Lung (tissue), 12 donors: ENCODE data around the gene TEX101. TPM values are rescaled to one million over a fixed set of nuclear protein-coding genes. Genes with fewer than 3 reads are reported as not detected.

ENCODE experiments used
- ATAC-seq: fragments of 200-7000 bp; cut with Tn5 transposase; one replicate; pipeline ENCODE4 v1.9.1; 2020; ENCODE audit warnings: moderate number of reproducible peaks; ENCODE audit not compliant: insufficient read depth, low FRiP score
- DNase-seq, 3 donors: peaks; one replicate each; pipeline ENCODE4 v3.0.0-alpha.2; 2013 to 2017
- H3K27ac ChIP-seq, 2 donors: one replicate each; pipeline ENCODE4 v1.5.1; 2013; ENCODE audit warnings: mild to moderate bottlenecking in 2 of 2, moderate library complexity in 2 of 2, control low read depth in 1 of 2, inconsistent platforms in 1 of 2, low read depth in 1 of 2, low read length in 1 of 2
- H3K27me3 ChIP-seq, 3 donors: one replicate each; pipeline ENCODE4 v1.5.1; 2013; ENCODE audit warnings: low read length in 2 of 3; ENCODE audit not compliant: control insufficient read depth in 3 of 3, insufficient read depth in 3 of 3
- H3K36me3 ChIP-seq, 4 donors: one replicate each; pipeline ENCODE4 v1.5.1; 2013; ENCODE audit warnings: low read length in 4 of 4, mild to moderate bottlenecking in 1 of 4, moderate library complexity in 1 of 4; ENCODE audit not compliant: control insufficient read depth in 4 of 4, insufficient read depth in 4 of 4
- H3K4me1 ChIP-seq, 5 donors: one replicate each; pipeline ENCODE4 v1.5.1; 2013; ENCODE audit warnings: low read length in 5 of 5, mild to moderate bottlenecking in 2 of 5, moderate library complexity in 1 of 5; ENCODE audit not compliant: control insufficient read depth in 5 of 5, insufficient read depth in 5 of 5
- H3K4me3 ChIP-seq: one replicate; pipeline ENCODE4 v1.5.1; 2013; ENCODE audit warnings: mild to moderate bottlenecking, control low read depth, moderate library complexity
- H3K9ac ChIP-seq, 2 donors: one replicate each; pipeline ENCODE4 v1.5.1; 2013; ENCODE audit warnings: low read length in 2 of 2, control low read depth in 1 of 2; ENCODE audit not compliant: insufficient read depth in 1 of 2
- H3K9me3 ChIP-seq, 4 donors: one replicate each; pipeline ENCODE4 v1.5.1; 2013; ENCODE audit warnings: low read length in 3 of 4, mild to moderate bottlenecking in 1 of 4, moderate library complexity in 1 of 4; ENCODE audit not compliant: control insufficient read depth in 4 of 4, insufficient read depth in 3 of 4
- WGBS, 2 donors: extraction: QIAGEN DNeasy Blood & Tissue Kit; methylation state at CpG; one replicate each; pipeline ENCODE4 v1.1.7; 2013; 5-methylcytosine and 5-hydroxymethylcytosine counted together
- polyA plus RNA-seq, 2 donors: library from polyadenylated mRNA; stranded (reverse); fragments of 200-250 nt; gene quantifications; one replicate each; pipeline ENCODE4 v1.2.1, GENCODE V29; 2013
- total RNA-seq, 2 donors: library from RNA; depleted of rRNA in 1 of 2; stranded (reverse); fragments of >200 nt in 1 of 2; gene quantifications; one replicate each; pipeline ENCODE4 v1.2.1, GENCODE V29; 2014 to 2021
- TF ChIP-seq, protein P1 (sequence below): IDR thresholded peaks from 2 replicates; pipeline ENCODE4 v1.5.1; 2012; ENCODE audit warnings: mild to moderate bottlenecking; ENCODE audit errors: control extremely low read depth, extremely low read depth
- donor health status: control.
- donor health status: control.
- donor health status: Bipolar disorder and iron deficiency.
- donor health status: healthy.
- donor health status: DM: yes; HTN: yes; CAD: no.

TEX101 gene
- total and polyA plus RNA-seq, 4 donors: not detected

DNA sequence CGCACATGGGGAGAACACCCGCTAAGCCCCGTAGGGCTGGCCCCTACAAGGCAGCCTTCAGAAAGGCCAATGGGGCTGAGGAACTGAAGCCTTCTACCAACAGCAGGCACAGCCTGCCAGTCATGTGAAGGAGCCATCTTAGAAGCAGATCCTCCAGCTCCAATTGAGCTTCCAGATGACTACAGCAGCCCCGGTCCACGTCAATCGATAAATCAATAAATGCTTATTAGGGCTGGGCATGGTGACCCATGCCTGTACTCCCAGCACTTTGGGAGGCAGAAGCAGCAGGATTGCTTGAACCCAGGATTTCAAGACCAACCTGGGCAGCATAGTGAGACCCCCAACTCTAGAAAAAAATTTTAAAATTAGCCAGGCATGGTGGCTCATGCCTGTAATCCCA is 23.0 kb downstream of the TEX101 start:
- H3K4me3 ChIP-seq: no peak overlapping the region
- WGBS, 2 donors: 88 to 92% methylated on average over 6 of the region's 6 CpGs
- no peaks in the 10 kb centered on the region for H3K9me3 ChIP-seq
- H3K4me1 ChIP-seq: peaks cover 0 to 6% (median 2%) of the 10 kb centered on the region in 5 donors
- TF ChIP-seq, protein P1, sequence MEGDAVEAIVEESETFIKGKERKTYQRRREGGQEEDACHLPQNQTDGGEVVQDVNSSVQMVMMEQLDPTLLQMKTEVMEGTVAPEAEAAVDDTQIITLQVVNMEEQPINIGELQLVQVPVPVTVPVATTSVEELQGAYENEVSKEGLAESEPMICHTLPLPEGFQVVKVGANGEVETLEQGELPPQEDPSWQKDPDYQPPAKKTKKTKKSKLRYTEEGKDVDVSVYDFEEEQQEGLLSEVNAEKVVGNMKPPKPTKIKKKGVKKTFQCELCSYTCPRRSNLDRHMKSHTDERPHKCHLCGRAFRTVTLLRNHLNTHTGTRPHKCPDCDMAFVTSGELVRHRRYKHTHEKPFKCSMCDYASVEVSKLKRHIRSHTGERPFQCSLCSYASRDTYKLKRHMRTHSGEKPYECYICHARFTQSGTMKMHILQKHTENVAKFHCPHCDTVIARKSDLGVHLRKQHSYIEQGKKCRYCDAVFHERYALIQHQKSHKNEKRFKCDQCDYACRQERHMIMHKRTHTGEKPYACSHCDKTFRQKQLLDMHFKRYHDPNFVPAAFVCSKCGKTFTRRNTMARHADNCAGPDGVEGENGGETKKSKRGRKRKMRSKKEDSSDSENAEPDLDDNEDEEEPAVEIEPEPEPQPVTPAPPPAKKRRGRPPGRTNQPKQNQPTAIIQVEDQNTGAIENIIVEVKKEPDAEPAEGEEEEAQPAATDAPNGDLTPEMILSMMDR: no peak
- no peak for ATAC-seq
- no peaks in the 10 kb centered on the region for H3K27me3 ChIP-seq
- no peak for DNase-seq
- H3K27ac ChIP-seq: no peak overlapping the region
- H3K36me3 ChIP-seq: no peaks in the 10 kb centered on the region
- H3K9ac ChIP-seq: no peak overlapping the region

DNA sequence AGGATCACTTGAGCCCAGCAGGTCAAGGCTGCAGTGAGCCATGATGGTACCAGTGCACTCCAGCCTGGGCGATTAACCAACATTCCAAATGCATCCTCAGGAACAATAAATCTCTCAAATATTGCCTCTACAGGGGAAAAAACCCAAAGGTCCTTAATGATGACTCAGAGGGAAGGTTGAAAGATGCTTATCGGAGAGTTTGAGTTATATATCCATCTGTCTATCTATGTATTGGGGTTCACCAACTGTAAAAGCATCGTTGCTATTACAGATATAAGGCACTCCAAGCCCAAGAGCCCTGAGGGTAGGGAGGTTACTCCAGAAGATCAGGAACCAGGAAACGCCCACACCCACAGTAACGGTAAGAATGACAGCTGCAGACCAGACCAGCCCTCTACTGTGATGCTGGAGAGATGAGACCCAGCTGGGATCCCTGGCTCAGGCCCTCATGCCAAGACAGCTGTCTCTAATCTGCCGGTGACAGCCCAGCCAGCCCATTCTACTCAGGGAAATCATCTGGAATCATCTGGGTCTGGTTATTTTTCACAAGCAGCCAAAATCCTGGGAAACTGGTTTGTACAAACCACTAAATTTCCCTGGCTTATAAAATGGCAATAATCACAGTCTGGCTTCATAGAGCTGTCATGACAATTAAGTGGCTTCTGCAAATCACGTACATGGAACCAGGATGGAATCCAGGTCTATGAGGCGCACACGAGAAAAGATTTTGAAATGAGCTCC is 23.8 kb downstream of the TEX101 start:
- DNase-seq: peak; percentile 84 to 91 (median 87)

DNA sequence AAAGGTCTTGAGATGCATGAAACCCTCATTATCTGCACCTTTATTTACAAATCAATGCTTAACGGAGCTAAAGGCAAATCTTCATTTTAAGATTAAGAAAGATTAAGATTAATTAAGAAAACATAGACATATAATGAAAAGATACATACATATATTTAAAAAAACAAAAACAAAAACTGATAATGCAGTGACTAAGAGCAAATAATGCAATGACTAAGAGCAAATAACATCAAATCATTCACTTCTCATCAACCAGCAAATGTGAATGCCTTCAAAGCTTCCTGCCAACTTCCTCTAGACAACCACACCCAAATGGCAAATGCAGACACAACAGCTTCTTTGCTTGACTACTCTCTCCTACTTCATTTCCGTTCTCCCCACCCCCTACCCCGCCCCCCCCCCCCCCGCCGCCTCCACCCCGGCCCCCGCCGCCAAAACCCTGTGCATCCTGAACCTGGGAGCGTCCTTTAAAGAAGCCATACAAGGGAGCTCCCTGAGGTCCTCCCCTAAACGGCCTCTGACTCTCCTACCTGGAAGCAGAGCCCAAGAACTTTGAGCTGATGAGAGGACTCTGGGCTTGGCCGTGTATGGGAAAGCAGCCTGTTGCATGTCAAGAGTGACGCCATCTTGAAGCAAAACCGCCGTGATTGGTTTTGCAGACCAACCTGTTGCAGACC is 24.5 kb downstream of the TEX101 start:
- no peaks in the 10 kb centered on the region for H3K9me3 ChIP-seq
- no peaks in the 10 kb centered on the region for H3K27me3 ChIP-seq
- no peak for ATAC-seq
- H3K4me1 ChIP-seq: peaks cover 0 to 6% (median 2%) of the 10 kb centered on the region in 5 donors
- peak overlapping the region in 1 of 2 donors; percentile 51 for H3K27ac ChIP-seq
- TF ChIP-seq, protein P1: no peak
- no peaks in the 10 kb centered on the region for H3K36me3 ChIP-seq
- DNase-seq: peak in 2 of 3 donors; percentile 43 to 59
- H3K4me3 ChIP-seq: no peak overlapping the region
- WGBS, 2 donors: 36 to 43% methylated on average over 13 to 14 of the region's 14 CpGs
- H3K9ac ChIP-seq: no peak overlapping the region

More for the DNA sequence above, 23.8 kb downstream of the TEX101 start:
- WGBS, 2 donors: 59 to 67% methylated on average over 9 of the region's 9 CpGs
- ATAC-seq: peak; percentile 55
- Histone ChIP-seq H3K4me3 (no peak overlapping the region), H3K27ac (peak overlapping the region in 1 of 2 donors; percentile 51), H3K27me3 (no peaks in the 10 kb centered on the region), H3K4me1 (peaks cover 0 to 6% (median 2%) of the 10 kb centered on the region in 5 donors), H3K9ac (no peak overlapping the region), H3K9me3 (no peaks in the 10 kb centered on the region), H3K36me3 (no peaks in the 10 kb centered on the region)
- TF ChIP-seq, protein P1: no peak
